Caco-2 (cell line): Measurements from ENCODE around the gene CDC16. TPM values are rescaled to one million over a fixed set of nuclear protein-coding genes. Genes with fewer than 3 reads are reported as not detected.

ENCODE experiments used
- BruUV-seq: library from RNA; stranded (reverse); fragments of 400-500 nt; replicated peaks from 2 replicates; lab custom pipeline; 2021; lab: Mats Ljungman, UMichigan
- CTCF ChIA-PET: fragments of 300-600 bp; sonication (Branson Sonifier 250); formaldehyde crosslinking; loops from one replicate; lab custom pipeline; 2022; ENCODE audit warnings: antibody characterized with exemption; lab: Charles Lee
- POLR2A ChIA-PET: fragments of 300-600 bp; sonication (Branson Sonifier 250); formaldehyde crosslinking; loops from one replicate; lab custom pipeline; 2022; ENCODE audit warnings: antibody characterized with exemption; lab: Charles Lee
- DNase-seq, 2 experiments: peaks; one replicate each; pipeline versions ENCODE4 v3.0.0 to v3.0.0-alpha.2; 2020 to 2022
- H3K27me3 ChIP-seq: replicated peaks from 2 replicates; pipeline ENCODE4 v1.6.0; 2011; ENCODE audit warnings: low read length; ENCODE audit not compliant: control insufficient read depth, insufficient read depth
- H3K36me3 ChIP-seq: 2 replicates; pipeline ENCODE4 v1.5.1; 2011; ENCODE audit warnings: low read length; ENCODE audit not compliant: control insufficient read depth, insufficient read depth
- H3K4me1 ChIP-seq: fragments of 250-450 bp; sonication (Bioruptor Pico); 2 replicates; pipeline ENCODE4 v1.5.1; 2020; ENCODE audit warnings: mild to moderate bottlenecking
- H3K4me3 ChIP-seq: 2 replicates; pipeline ENCODE4 v1.5.1; 2011; ENCODE audit warnings: low read depth, mild to moderate bottlenecking, control low read depth, low read length
- H3K9me3 ChIP-seq: fragments of 250-450 bp; sonication (Bioruptor Pico); 2 replicates; pipeline ENCODE4 v1.5.1; 2020; ENCODE audit warnings: mild to moderate bottlenecking, moderate library complexity
- H3K27ac Mint-ChIP-seq: one replicate; pipeline ENCODE4 v1.8.0; 2022; ENCODE audit warnings: mixed read lengths; ENCODE audit not compliant: unreplicated experiment
- H3K27me3 Mint-ChIP-seq: one replicate; pipeline ENCODE4 v1.8.0; 2022; ENCODE audit warnings: mixed read lengths; ENCODE audit not compliant: insufficient read depth, unreplicated experiment
- H3K36me3 Mint-ChIP-seq: one replicate; pipeline ENCODE4 v1.8.0; 2022; ENCODE audit warnings: mild to moderate bottlenecking, mixed read lengths; ENCODE audit not compliant: insufficient read depth, unreplicated experiment
- H3K4me1 Mint-ChIP-seq: one replicate; pipeline ENCODE4 v1.8.0; 2022; ENCODE audit warnings: low read depth, mixed read lengths; ENCODE audit not compliant: unreplicated experiment
- H3K4me3 Mint-ChIP-seq: one replicate; pipeline ENCODE4 v1.8.0; 2022; ENCODE audit warnings: mild to moderate bottlenecking, moderate library complexity, mixed read lengths; ENCODE audit not compliant: unreplicated experiment
- H3K9me3 Mint-ChIP-seq: one replicate; pipeline ENCODE4 v1.8.0; 2022; ENCODE audit warnings: mixed read lengths; ENCODE audit not compliant: unreplicated experiment
- intact Hi-C: fragments of 100-400 bp; cut with micrococcal nuclease; formaldehyde crosslinking; loops from one replicate; pipeline ENCODE4 v1.10.0; 2022; ENCODE audit not compliant: unreplicated experiment
- microRNA-seq: library from miRNA; unstranded; fragments of <30 nt; microRNA quantifications from one replicate; pipeline ENCODE4 v1.2.0, GENCODE V29; 2022
- total RNA-seq: library from RNA; stranded (reverse); gene quantifications from 2 replicates; pipeline ENCODE4 v1.2.3, GENCODE V29; 2022
- TF ChIP-seq, protein P1 (sequence below), 2 experiments: fragments of 200-600 bp in 1 of 2; IDR thresholded peaks; 1 replicate in 1 of 2; 2 replicates in 1 of 2; pipeline versions ENCODE4 v1.5.1 to v1.8.0; 2011 to 2022; ENCODE audit warnings: antibody characterized with exemption in 1 of 2, control low read depth in 1 of 2, inconsistent platforms in 1 of 2, low read depth in 1 of 2, low read length in 1 of 2, mild to moderate bottlenecking in 1 of 2, moderate library complexity in 1 of 2; ENCODE audit not compliant: insufficient read depth in 1 of 2, severe bottlenecking in 1 of 2, unreplicated experiment in 1 of 2

The CDC16 gene
- total RNA-seq, 1 experiment from 2014 or later = 80.5 TPM

DNA sequence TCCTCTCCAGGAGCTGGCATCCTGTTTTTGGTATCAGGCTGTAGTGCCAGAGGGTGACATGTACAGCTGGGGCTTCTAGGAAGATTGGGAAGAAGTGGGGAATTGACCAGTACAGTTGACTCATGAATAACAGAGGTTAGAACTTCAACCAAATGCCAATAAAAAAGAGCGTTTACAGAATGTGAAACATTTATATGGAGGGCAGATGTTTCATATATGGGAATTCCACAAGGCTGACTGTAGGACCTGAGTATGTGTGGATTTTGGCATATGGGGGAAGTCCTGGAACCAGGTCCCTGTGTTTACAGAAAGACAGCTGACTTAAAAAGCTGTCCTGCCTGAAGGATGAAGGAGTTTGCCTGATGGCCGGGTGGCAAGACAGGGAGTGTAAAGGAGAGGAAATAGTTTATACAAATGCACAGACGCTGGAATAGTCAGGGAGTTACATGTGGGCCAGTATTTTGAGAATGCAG, 84.8 kb downstream of the CDC16 start:
- H3K27me3 ChIP-seq = no peaks in the 10 kb centered on the region
- Mint-ChIP-seq H3K4me1 (peaks cover 19% of the 10 kb centered on the region), H3K4me3 (no peak overlapping the region), H3K27ac (no peak overlapping the region), H3K9me3 (no peaks in the 10 kb centered on the region), H3K36me3 (peaks cover 64% of the 10 kb centered on the region), H3K27me3 (no peaks in the 10 kb centered on the region)
- no peak overlapping the region for H3K4me3 ChIP-seq
- 0 out of 2 replicates have a peak, but pooled peaks cover 2% of the 10 kb centered on the region for H3K9me3 ChIP-seq
- TF ChIP-seq, protein P1, sequence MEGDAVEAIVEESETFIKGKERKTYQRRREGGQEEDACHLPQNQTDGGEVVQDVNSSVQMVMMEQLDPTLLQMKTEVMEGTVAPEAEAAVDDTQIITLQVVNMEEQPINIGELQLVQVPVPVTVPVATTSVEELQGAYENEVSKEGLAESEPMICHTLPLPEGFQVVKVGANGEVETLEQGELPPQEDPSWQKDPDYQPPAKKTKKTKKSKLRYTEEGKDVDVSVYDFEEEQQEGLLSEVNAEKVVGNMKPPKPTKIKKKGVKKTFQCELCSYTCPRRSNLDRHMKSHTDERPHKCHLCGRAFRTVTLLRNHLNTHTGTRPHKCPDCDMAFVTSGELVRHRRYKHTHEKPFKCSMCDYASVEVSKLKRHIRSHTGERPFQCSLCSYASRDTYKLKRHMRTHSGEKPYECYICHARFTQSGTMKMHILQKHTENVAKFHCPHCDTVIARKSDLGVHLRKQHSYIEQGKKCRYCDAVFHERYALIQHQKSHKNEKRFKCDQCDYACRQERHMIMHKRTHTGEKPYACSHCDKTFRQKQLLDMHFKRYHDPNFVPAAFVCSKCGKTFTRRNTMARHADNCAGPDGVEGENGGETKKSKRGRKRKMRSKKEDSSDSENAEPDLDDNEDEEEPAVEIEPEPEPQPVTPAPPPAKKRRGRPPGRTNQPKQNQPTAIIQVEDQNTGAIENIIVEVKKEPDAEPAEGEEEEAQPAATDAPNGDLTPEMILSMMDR (IDR thresholded peaks at IDR 0.05; ENCODE audit: insufficient read depth in 1 of 2, low read depth in 1 of 2, low read length in 1 of 2, severe bottlenecking in 1 of 2, unreplicated experiment in 1 of 2) = no peak
- CTCF ChIA-PET = no interaction called here
- H3K4me1 ChIP-seq = peaks cover 4% of the 10 kb centered on the region; the same call in 1 of the 2 replicates
- no TSS peak for BruUV-seq
- intact Hi-C loops = no loop called here
- no peak for DNase-seq
- POLR2A ChIA-PET = no interaction called here
- H3K36me3 ChIP-seq = no peaks in the 10 kb centered on the region; the same call in 1 of the 2 replicates

DNA sequence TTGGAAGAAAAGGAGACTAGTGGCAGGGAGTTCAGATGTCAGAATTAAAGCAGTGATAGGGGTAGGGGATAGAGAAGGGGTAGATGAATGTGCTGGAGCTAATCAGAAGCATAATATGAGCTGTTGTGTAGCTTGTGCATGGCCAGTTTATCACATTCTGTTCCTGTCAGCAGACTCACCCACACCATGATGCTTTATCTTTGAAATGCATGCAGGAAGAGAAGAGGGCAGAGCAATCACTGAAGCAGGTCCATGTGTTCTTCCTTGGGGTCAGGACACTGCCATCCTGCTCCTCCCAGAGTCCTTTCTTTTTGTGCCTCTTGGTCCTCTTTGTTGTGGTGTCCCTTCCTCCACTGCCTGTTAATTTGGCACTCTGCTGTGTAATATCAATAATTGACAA, 85.4 kb downstream of the CDC16 start:
- peaks cover 4% of the 10 kb centered on the region; the same call in 1 of the 2 replicates for H3K4me1 ChIP-seq
- TF ChIP-seq, protein P1 (IDR thresholded peaks at IDR 0.05; ENCODE audit: insufficient read depth in 1 of 2, low read depth in 1 of 2, low read length in 1 of 2, severe bottlenecking in 1 of 2, unreplicated experiment in 1 of 2) = no peak
- H3K36me3 Mint-ChIP-seq = peaks cover 66% of the 10 kb centered on the region
- no peaks in the 10 kb centered on the region; the same call in 1 of the 2 replicates for H3K36me3 ChIP-seq
- intact Hi-C loops = no loop called here
- BruUV-seq = no TSS peak
- H3K9me3 Mint-ChIP-seq = no peaks in the 10 kb centered on the region
- H3K27me3 ChIP-seq = no peaks in the 10 kb centered on the region
- ChIA-PET POLR2A (no interaction called here), CTCF (no interaction called here)
- no peak overlapping the region for H3K4me3 Mint-ChIP-seq
- H3K27ac Mint-ChIP-seq = no peak overlapping the region
- H3K9me3 ChIP-seq = 0 out of 2 replicates have a peak, but pooled peaks cover 2% of the 10 kb centered on the region
- no peak overlapping the region for H3K4me3 ChIP-seq
- peaks cover 16% of the 10 kb centered on the region for H3K4me1 Mint-ChIP-seq
- DNase-seq = no peak
- no peaks in the 10 kb centered on the region for H3K27me3 Mint-ChIP-seq

DNA sequence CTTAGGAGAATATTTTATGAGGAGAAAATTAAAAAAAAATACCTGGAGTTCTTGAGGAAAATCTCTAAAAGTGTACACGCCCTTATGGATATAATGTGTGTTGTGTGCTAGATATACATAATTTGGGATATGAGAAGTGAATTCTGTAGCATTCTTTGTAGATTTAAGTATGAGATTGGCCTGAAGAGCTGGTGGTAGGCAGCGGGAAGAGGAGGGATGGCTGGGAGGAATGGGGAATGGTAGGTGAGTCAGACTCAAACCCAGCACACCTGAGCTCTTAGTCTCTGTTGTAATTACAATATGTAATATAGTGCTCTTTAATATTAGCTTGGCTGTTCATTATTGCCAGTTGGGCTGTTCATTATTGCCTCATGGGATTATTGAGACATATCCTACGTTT, 86.6 kb downstream of the CDC16 start:
- TF ChIP-seq, protein P1 (IDR thresholded peaks at IDR 0.05; ENCODE audit: insufficient read depth in 1 of 2, low read depth in 1 of 2, low read length in 1 of 2, severe bottlenecking in 1 of 2, unreplicated experiment in 1 of 2) = no peak
- no peak overlapping the region for H3K4me3 Mint-ChIP-seq
- intact Hi-C loops = no loop called here
- DNase-seq = no peak
- no peaks in the 10 kb centered on the region for H3K27me3 Mint-ChIP-seq
- H3K9me3 Mint-ChIP-seq = no peaks in the 10 kb centered on the region
- POLR2A ChIA-PET = no interaction called here
- 0 out of 2 replicates have a peak, but pooled peaks cover 2% of the 10 kb centered on the region for H3K9me3 ChIP-seq
- no peaks in the 10 kb centered on the region; the same call in 1 of the 2 replicates for H3K36me3 ChIP-seq
- H3K36me3 Mint-ChIP-seq = peaks cover 74% of the 10 kb centered on the region
- no peak overlapping the region for H3K4me3 ChIP-seq
- H3K27me3 ChIP-seq = no peaks in the 10 kb centered on the region
- H3K4me1 Mint-ChIP-seq = peaks cover 10% of the 10 kb centered on the region
- H3K4me1 ChIP-seq = no peaks in the 10 kb centered on the region
- no TSS peak for BruUV-seq
- no peak overlapping the region for H3K27ac Mint-ChIP-seq
- CTCF ChIA-PET = no interaction called here

Small RNA genes lying within 50 kb of the gene (microRNA-seq; reads per million reads assigned to microRNA genes)
- gene MIR4502 (0.74 reads per million), gene MIR548AR (not detected)

Other genes starting within 250 kb of the CDC16 start
- gene RASA3, start 102.3 kb upstream of the CDC16 start, total RNA-seq = 0.88 and 0.95 TPM in 2 replicates
- not detected in 2 replicates for gene CFAP97D2, start 55.6 kb upstream of the CDC16 start, total RNA-seq
- 86.2 and 88.3 TPM in 2 replicates for gene UPF3A, start 46.7 kb downstream of the CDC16 start, total RNA-seq
- gene CHAMP1, start 79.6 kb downstream of the CDC16 start, total RNA-seq = 39.6 and 42.1 TPM in 2 replicates